Measurements from ENCODE around the gene VIM. TPM values are rescaled to one million over a fixed set of nuclear protein-coding genes. Genes with fewer than 3 reads are reported as not detected.

The VIM gene
- polyA plus RNA-seq, 1 donor (not counting 4 experiments of a cell fraction or from before 2014, with no cell fraction given): 495 TPM

GRCh38 chr10:17234431-17234945, 6.4 kb downstream of the VIM start:
- Histone ChIP-seq H3K9ac (ENCODE audit: control insufficient read depth, extremely low read depth, insufficient read depth, low read length) (no peak overlapping the region), H3K79me2 (ENCODE audit: control insufficient read depth, insufficient read depth, low read length) (peaks cover 20% of the 10 kb centered on the region)

GRCh38 chr10:17235136-17235535, 7.1 kb downstream of the VIM start:
- dilution Hi-C loops (cut with MboI; ENCODE audit: extremely low pct_ligation_motif_present, low sequenced_read_pairs): no loop called here
- peaks cover 14% of the 10 kb centered on the region in 2 experiments for H3K36me3 ChIP-seq (ENCODE audit: control insufficient read depth in 2 of 2, extremely low read depth in 1 of 2, insufficient read depth in 2 of 2, low read length in 2 of 2)
- DNase-seq (ENCODE audit: low read depth, low spot score) (no peak), FAIRE-seq (no peak)
- no peak overlapping the region for H3K9ac ChIP-seq (ENCODE audit: control insufficient read depth, extremely low read depth, insufficient read depth, low read length)
- H3K79me2 ChIP-seq (ENCODE audit: control insufficient read depth, insufficient read depth, low read length): peaks cover 14% of the 10 kb centered on the region
- H3K9me1 ChIP-seq (ENCODE audit: control insufficient read depth, extremely low read depth, insufficient read depth, low read length): no peaks in the 10 kb centered on the region
- H3K4me2 ChIP-seq (ENCODE audit: control insufficient read depth, extremely low read depth, insufficient read depth, low read depth, low read length): no peak overlapping the region
- peaks cover 5% of the 10 kb centered on the region for H3K4me1 ChIP-seq (ENCODE audit: control insufficient read depth, extremely low read depth, insufficient read depth, low read length)
- no peak overlapping the region for H3K27ac ChIP-seq (ENCODE audit: control insufficient read depth, insufficient read depth, low read length)
- H4K20me1 ChIP-seq (ENCODE audit: control insufficient read depth, extremely low read depth, insufficient read depth, low read length): peaks cover 10% of the 10 kb centered on the region
- no peak overlapping the region for H3K4me3 ChIP-seq (ENCODE audit: control insufficient read depth in 2 of 3, extremely low read depth in 1 of 3, insufficient read depth in 2 of 3, low read depth in 1 of 3, low read length in 3 of 3)
- no peak overlapping the region for H2AFZ ChIP-seq (ENCODE audit: control insufficient read depth, low read length)
- TF ChIP-seq EZH2 (IDR thresholded peaks at IDR 0.05; ENCODE audit: low read length) (no peak), CTCF (optimal IDR thresholded peaks at IDR 0.05 in 1 of 3, IDR thresholded peaks at IDR 0.05 in 1 of 3, conservative IDR thresholded peaks at IDR 0.05 in 1 of 3; ENCODE audit: extremely low read depth in 1 of 3, insufficient read depth in 2 of 3, low read length in 3 of 3) (peak in 1 of 3 experiments; percentile 19)
- no peaks in the 10 kb centered on the region for H3K9me3 ChIP-seq (ENCODE audit: control insufficient read depth, low read depth, low read length)
- no peaks in the 10 kb centered on the region for H3K27me3 ChIP-seq (ENCODE audit: control insufficient read depth, extremely low read depth, insufficient read depth, low read length)

More at GRCh38 chr10:17234431-17234945, 6.4 kb downstream of the VIM start:
- Histone ChIP-seq H3K27me3 (ENCODE audit: control insufficient read depth, extremely low read depth, insufficient read depth, low read length) (no peaks in the 10 kb centered on the region), H3K4me1 (ENCODE audit: control insufficient read depth, extremely low read depth, insufficient read depth, low read length) (peaks cover 5% of the 10 kb centered on the region), H3K4me3 (ENCODE audit: control insufficient read depth in 2 of 3, extremely low read depth in 1 of 3, insufficient read depth in 2 of 3, low read depth in 1 of 3, low read length in 3 of 3) (no peak overlapping the region), H3K9me3 (ENCODE audit: control insufficient read depth, low read depth, low read length) (no peaks in the 10 kb centered on the region), H3K4me2 (ENCODE audit: control insufficient read depth, extremely low read depth, insufficient read depth, low read depth, low read length) (no peak overlapping the region), H3K27ac (ENCODE audit: control insufficient read depth, insufficient read depth, low read length) (no peak overlapping the region), H3K9me1 (ENCODE audit: control insufficient read depth, extremely low read depth, insufficient read depth, low read length) (no peaks in the 10 kb centered on the region), H2AFZ (ENCODE audit: control insufficient read depth, low read length) (no peak overlapping the region), H3K36me3 (ENCODE audit: control insufficient read depth in 2 of 2, extremely low read depth in 1 of 2, insufficient read depth in 2 of 2, low read length in 2 of 2) (peaks cover 14% of the 10 kb centered on the region in 2 experiments), H4K20me1 (ENCODE audit: control insufficient read depth, extremely low read depth, insufficient read depth, low read length) (peaks cover 10% of the 10 kb centered on the region)
- TF ChIP-seq EZH2 (IDR thresholded peaks at IDR 0.05; ENCODE audit: low read length) (no peak), CTCF (optimal IDR thresholded peaks at IDR 0.05 in 1 of 3, IDR thresholded peaks at IDR 0.05 in 1 of 3, conservative IDR thresholded peaks at IDR 0.05 in 1 of 3; ENCODE audit: extremely low read depth in 1 of 3, insufficient read depth in 2 of 3, low read length in 3 of 3) (no peak)
- FAIRE-seq: no peak
- no peak for DNase-seq (ENCODE audit: low read depth, low spot score)
- dilution Hi-C loops (cut with MboI; ENCODE audit: extremely low pct_ligation_motif_present, low sequenced_read_pairs): no loop called here

Measured in keratinocyte (primary cell).